ENCODE measurements around the gene NLRP6.

- TF ChIP-seq CTCF (IDR thresholded peaks at IDR 0.05) (no peak), POLR2AphosphoS5 (IDR thresholded peaks at IDR 0.05) (no peak), POLR2A (IDR thresholded peaks at IDR 0.05) (no peak), EP300 (IDR thresholded peaks at IDR 0.05) (no peak)
Measured at GRCh38 chr11:261624-262023, 16.6 kb upstream of the NLRP6 start.

Data from gastroesophageal sphincter (tissue), 3 donors.